ENCODE data around the gene SAMD10.

DNA sequence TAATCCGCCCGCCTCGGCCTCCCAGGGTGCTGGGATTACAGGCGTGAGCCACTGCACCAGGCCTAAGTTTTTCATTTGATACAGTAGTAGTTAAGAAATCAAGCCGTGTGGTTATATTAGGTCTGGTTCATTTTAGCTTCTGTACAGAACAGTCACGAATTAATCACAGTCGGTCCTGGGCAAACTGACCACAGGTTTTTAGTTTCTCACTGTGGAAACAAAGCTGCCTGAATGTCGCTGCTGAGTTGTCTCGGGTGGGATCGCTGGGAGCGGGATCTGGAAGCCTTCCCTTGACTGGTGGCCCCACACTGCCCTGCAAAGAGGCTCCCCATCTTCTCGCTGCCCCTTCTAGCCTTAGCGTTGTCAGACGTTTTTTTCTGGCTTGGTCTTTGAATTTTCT, 41.8 kb downstream of the SAMD10 start:
- TF ChIP-seq, protein P1, sequence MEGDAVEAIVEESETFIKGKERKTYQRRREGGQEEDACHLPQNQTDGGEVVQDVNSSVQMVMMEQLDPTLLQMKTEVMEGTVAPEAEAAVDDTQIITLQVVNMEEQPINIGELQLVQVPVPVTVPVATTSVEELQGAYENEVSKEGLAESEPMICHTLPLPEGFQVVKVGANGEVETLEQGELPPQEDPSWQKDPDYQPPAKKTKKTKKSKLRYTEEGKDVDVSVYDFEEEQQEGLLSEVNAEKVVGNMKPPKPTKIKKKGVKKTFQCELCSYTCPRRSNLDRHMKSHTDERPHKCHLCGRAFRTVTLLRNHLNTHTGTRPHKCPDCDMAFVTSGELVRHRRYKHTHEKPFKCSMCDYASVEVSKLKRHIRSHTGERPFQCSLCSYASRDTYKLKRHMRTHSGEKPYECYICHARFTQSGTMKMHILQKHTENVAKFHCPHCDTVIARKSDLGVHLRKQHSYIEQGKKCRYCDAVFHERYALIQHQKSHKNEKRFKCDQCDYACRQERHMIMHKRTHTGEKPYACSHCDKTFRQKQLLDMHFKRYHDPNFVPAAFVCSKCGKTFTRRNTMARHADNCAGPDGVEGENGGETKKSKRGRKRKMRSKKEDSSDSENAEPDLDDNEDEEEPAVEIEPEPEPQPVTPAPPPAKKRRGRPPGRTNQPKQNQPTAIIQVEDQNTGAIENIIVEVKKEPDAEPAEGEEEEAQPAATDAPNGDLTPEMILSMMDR (IDR thresholded peaks at IDR 0.05): no peak
- TF ChIP-seq POLR2AphosphoS5 (IDR thresholded peaks at IDR 0.05): no peak
- no peak for TF ChIP-seq EP300 (IDR thresholded peaks at IDR 0.05)
- no peak for TF ChIP-seq POLR2A (IDR thresholded peaks at IDR 0.05)

Measured in stomach (tissue), 4 donors.